ENCODE measurements around the gene ADAMTS3.

ADAMTS3 gene

GRCh38 chr4:72484981-72485380 is 84.0 kb downstream of the ADAMTS3 start:
- H3K27me3 ChIP-seq (ENCODE audit: control insufficient read depth in 3 of 3, insufficient read depth in 3 of 3, low read depth in 1 of 3, low read length in 3 of 3), result no peaks in the 10 kb centered on the region
- H4K91ac ChIP-seq (ENCODE audit: low read depth, low read length, poor library complexity), result no peak overlapping the region
- H3K79me1 ChIP-seq (ENCODE audit: low read depth, low read length), result no peaks in the 10 kb centered on the region
- H4K8ac ChIP-seq (ENCODE audit: low read depth, low read length), result no peak overlapping the region
- no peak overlapping the region for H3K4me2 ChIP-seq (ENCODE audit: insufficient read depth, low read length, poor library complexity, severe bottlenecking)
- H3K9ac ChIP-seq (ENCODE audit: low read depth, low read length, poor library complexity), result no peak overlapping the region
- H3K4ac ChIP-seq (ENCODE audit: low read length), result no peak overlapping the region
- no peak overlapping the region for H2BK15ac ChIP-seq (ENCODE audit: low read length)
- H3K23ac ChIP-seq (ENCODE audit: low read depth, low read length, poor library complexity), result no peak overlapping the region
- H2BK12ac ChIP-seq (ENCODE audit: low read length), result no peak overlapping the region
- WGBS, 2 donors (ENCODE audit: extremely low coverage in 2 of 2, insufficient read length in 2 of 2, insufficient replicate concordance in 1 of 2), result no CpG with 5 or more reads among the region's 1 CpG
- no peak overlapping the region for H3K4me3 ChIP-seq (ENCODE audit: low read length in 2 of 2)
- no peak for DNase-seq (ENCODE audit: low spot score)
- H3K14ac ChIP-seq (ENCODE audit: low read length), result no peak overlapping the region
- no peaks in the 10 kb centered on the region for H3K4me1 ChIP-seq (ENCODE audit: control insufficient read depth in 2 of 2, insufficient read depth in 1 of 2, low read depth in 1 of 2, low read length in 2 of 2)
- no peak overlapping the region for H3K18ac ChIP-seq (ENCODE audit: low read length)
- H2AFZ ChIP-seq (ENCODE audit: low read length), result no peak overlapping the region
- H2BK120ac ChIP-seq (ENCODE audit: low read depth, low read length), result no peak overlapping the region
- H3K36me3 ChIP-seq (replicated peaks in 1 of 2; ENCODE audit: control insufficient read depth in 2 of 2, insufficient read depth in 2 of 2, low read length in 2 of 2), result no peaks in the 10 kb centered on the region
- H3K9me3 ChIP-seq (replicated peaks in 1 of 2; ENCODE audit: control insufficient read depth in 2 of 2, insufficient read depth in 1 of 2, low read depth in 1 of 2, low read length in 2 of 2), result no peaks in the 10 kb centered on the region
- no peak overlapping the region for H2AK5ac ChIP-seq (ENCODE audit: low read depth, low read length)
- H2BK5ac ChIP-seq (ENCODE audit: low read length), result no peak overlapping the region
- H3K27ac ChIP-seq (replicated peaks; ENCODE audit: low read length), result no peak overlapping the region

- Histone ChIP-seq H2BK15ac (ENCODE audit: low read length) (no peak overlapping the region), H3K27me3 (ENCODE audit: control insufficient read depth in 3 of 3, insufficient read depth in 3 of 3, low read depth in 1 of 3, low read length in 3 of 3) (no peaks in the 10 kb centered on the region), H3K4me1 (ENCODE audit: control insufficient read depth in 2 of 2, insufficient read depth in 1 of 2, low read depth in 1 of 2, low read length in 2 of 2) (peaks cover 0 to 2% of the 10 kb centered on the region in 2 donors), H3K36me3 (replicated peaks in 1 of 2; ENCODE audit: control insufficient read depth in 2 of 2, insufficient read depth in 2 of 2, low read length in 2 of 2) (no peaks in the 10 kb centered on the region), H3K14ac (ENCODE audit: low read length) (no peak overlapping the region), H3K18ac (ENCODE audit: low read length) (no peak overlapping the region), H4K8ac (ENCODE audit: low read depth, low read length) (no peak overlapping the region), H3K23ac (ENCODE audit: low read depth, low read length, poor library complexity) (no peak overlapping the region), H3K27ac (replicated peaks; ENCODE audit: low read length) (no peak overlapping the region), H3K9ac (ENCODE audit: low read depth, low read length, poor library complexity) (no peak overlapping the region), H2AFZ (ENCODE audit: low read length) (no peak overlapping the region), H3K4ac (ENCODE audit: low read length) (no peak overlapping the region), H3K79me1 (ENCODE audit: low read depth, low read length) (no peaks in the 10 kb centered on the region), H2BK5ac (ENCODE audit: low read length) (no peak overlapping the region), H3K4me3 (ENCODE audit: low read length in 2 of 2) (no peak overlapping the region), H3K4me2 (ENCODE audit: insufficient read depth, low read length, poor library complexity, severe bottlenecking) (no peak overlapping the region), H4K91ac (ENCODE audit: low read depth, low read length, poor library complexity) (no peak overlapping the region), H2AK5ac (ENCODE audit: low read depth, low read length) (no peak overlapping the region), H2BK120ac (ENCODE audit: low read depth, low read length) (no peak overlapping the region), H3K9me3 (replicated peaks in 1 of 2; ENCODE audit: control insufficient read depth in 2 of 2, insufficient read depth in 1 of 2, low read depth in 1 of 2, low read length in 2 of 2) (no peaks in the 10 kb centered on the region), H2BK12ac (ENCODE audit: low read length) (no peak overlapping the region)
- no CpG with 5 or more reads among the region's 1 CpG for WGBS, 2 donors (ENCODE audit: extremely low coverage in 2 of 2, insufficient read length in 2 of 2, insufficient replicate concordance in 1 of 2)
- DNase-seq (ENCODE audit: low spot score), result no peak
Observed at GRCh38 chr4:72473434-72473900, 95.6 kb downstream of the ADAMTS3 start.

- H3K9ac ChIP-seq (ENCODE audit: low read depth, low read length, poor library complexity), result no peak overlapping the region
- H3K36me3 ChIP-seq (replicated peaks in 1 of 2; ENCODE audit: control insufficient read depth in 2 of 2, insufficient read depth in 2 of 2, low read length in 2 of 2), result no peaks in the 10 kb centered on the region
- H3K4me2 ChIP-seq (ENCODE audit: insufficient read depth, low read length, poor library complexity, severe bottlenecking), result no peak overlapping the region
- H3K18ac ChIP-seq (ENCODE audit: low read length), result no peak overlapping the region
- no peak overlapping the region for H4K91ac ChIP-seq (ENCODE audit: low read depth, low read length, poor library complexity)
- no peak overlapping the region for H3K27ac ChIP-seq (replicated peaks; ENCODE audit: low read length)
- no peak overlapping the region for H4K8ac ChIP-seq (ENCODE audit: low read depth, low read length)
- H2BK120ac ChIP-seq (ENCODE audit: low read depth, low read length), result no peak overlapping the region
- H3K14ac ChIP-seq (ENCODE audit: low read length), result no peak overlapping the region
- no peak overlapping the region for H2BK15ac ChIP-seq (ENCODE audit: low read length)
- no CpG with 5 or more reads among the region's 2 CpGs for WGBS, 2 donors (ENCODE audit: extremely low coverage in 2 of 2, insufficient read length in 2 of 2, insufficient replicate concordance in 1 of 2)
- H3K79me1 ChIP-seq (ENCODE audit: low read depth, low read length), result no peaks in the 10 kb centered on the region
- H3K27me3 ChIP-seq (ENCODE audit: control insufficient read depth in 3 of 3, insufficient read depth in 3 of 3, low read depth in 1 of 3, low read length in 3 of 3), result no peaks in the 10 kb centered on the region
- no peaks in the 10 kb centered on the region for H3K9me3 ChIP-seq (replicated peaks in 1 of 2; ENCODE audit: control insufficient read depth in 2 of 2, insufficient read depth in 1 of 2, low read depth in 1 of 2, low read length in 2 of 2)
- H3K23ac ChIP-seq (ENCODE audit: low read depth, low read length, poor library complexity), result no peak overlapping the region
- H2AK5ac ChIP-seq (ENCODE audit: low read depth, low read length), result no peak overlapping the region
- no peak overlapping the region for H2AFZ ChIP-seq (ENCODE audit: low read length)
- no peak overlapping the region for H3K4ac ChIP-seq (ENCODE audit: low read length)
- H2BK12ac ChIP-seq (ENCODE audit: low read length), result no peak overlapping the region
- peaks cover 0 to 2% of the 10 kb centered on the region in 2 donors for H3K4me1 ChIP-seq (ENCODE audit: control insufficient read depth in 2 of 2, insufficient read depth in 1 of 2, low read depth in 1 of 2, low read length in 2 of 2)
- H3K4me3 ChIP-seq (ENCODE audit: low read length in 2 of 2), result no peak overlapping the region
- no peak for DNase-seq (ENCODE audit: low spot score)
- no peak overlapping the region for H2BK5ac ChIP-seq (ENCODE audit: low read length)
Observed at GRCh38 chr4:72471816-72472215, 97.2 kb downstream of the ADAMTS3 start.

DNA sequence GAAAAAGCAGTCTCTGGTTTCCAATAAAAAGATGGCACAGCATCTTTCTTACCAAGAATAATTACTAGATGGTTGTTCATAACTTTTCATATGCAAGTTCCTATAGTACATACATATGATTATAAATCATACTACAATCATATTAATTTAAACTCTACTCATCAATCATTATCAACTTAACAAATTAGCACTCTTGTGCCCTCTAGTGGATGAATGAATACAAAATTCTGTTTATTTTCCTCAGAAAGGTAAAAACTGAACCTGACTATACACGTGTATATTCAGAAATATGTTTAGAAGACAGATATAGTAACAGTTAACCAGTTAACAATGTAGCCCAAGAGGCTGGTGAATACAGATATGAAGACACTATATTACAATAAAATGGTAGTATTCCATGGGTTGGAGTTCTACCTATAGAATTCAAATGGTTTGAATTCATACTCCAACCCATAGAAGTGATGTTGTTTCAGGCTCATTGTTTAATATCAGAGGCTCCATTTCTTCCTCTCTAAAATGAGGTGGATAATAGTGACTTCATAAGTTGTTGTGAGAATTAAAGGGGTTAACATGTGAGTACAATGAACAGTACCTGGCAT is 100.0 kb downstream of the ADAMTS3 start:
- H4K91ac ChIP-seq (ENCODE audit: low read depth, low read length, poor library complexity), result no peak overlapping the region
- H3K18ac ChIP-seq (ENCODE audit: low read length), result no peak overlapping the region
- no peak overlapping the region for H2BK5ac ChIP-seq (ENCODE audit: low read length)
- no peaks in the 10 kb centered on the region for H3K36me3 ChIP-seq (replicated peaks in 1 of 2; ENCODE audit: control insufficient read depth in 2 of 2, insufficient read depth in 2 of 2, low read length in 2 of 2)
- H3K9me3 ChIP-seq (replicated peaks in 1 of 2; ENCODE audit: control insufficient read depth in 2 of 2, insufficient read depth in 1 of 2, low read depth in 1 of 2, low read length in 2 of 2), result peaks cover 0 to 6% of the 10 kb centered on the region in 2 donors
- H2AFZ ChIP-seq (ENCODE audit: low read length), result no peak overlapping the region
- H3K4me2 ChIP-seq (ENCODE audit: insufficient read depth, low read length, poor library complexity, severe bottlenecking), result no peak overlapping the region
- H3K27me3 ChIP-seq (ENCODE audit: control insufficient read depth in 3 of 3, insufficient read depth in 3 of 3, low read depth in 1 of 3, low read length in 3 of 3), result no peaks in the 10 kb centered on the region
- H4K8ac ChIP-seq (ENCODE audit: low read depth, low read length), result no peak overlapping the region
- H3K27ac ChIP-seq (replicated peaks; ENCODE audit: low read length), result no peak overlapping the region
- H2BK12ac ChIP-seq (ENCODE audit: low read length), result no peak overlapping the region
- H3K14ac ChIP-seq (ENCODE audit: low read length), result no peak overlapping the region
- no peak overlapping the region for H3K4ac ChIP-seq (ENCODE audit: low read length)
- peaks cover 0 to 2% of the 10 kb centered on the region in 2 donors for H3K4me1 ChIP-seq (ENCODE audit: control insufficient read depth in 2 of 2, insufficient read depth in 1 of 2, low read depth in 1 of 2, low read length in 2 of 2)
- no peak overlapping the region for H3K9ac ChIP-seq (ENCODE audit: low read depth, low read length, poor library complexity)
- H2BK120ac ChIP-seq (ENCODE audit: low read depth, low read length), result no peak overlapping the region
- no peaks in the 10 kb centered on the region for H3K79me1 ChIP-seq (ENCODE audit: low read depth, low read length)
- no peak for DNase-seq (ENCODE audit: low spot score)
- no peak overlapping the region for H2BK15ac ChIP-seq (ENCODE audit: low read length)
- H2AK5ac ChIP-seq (ENCODE audit: low read depth, low read length), result no peak overlapping the region
- H3K4me3 ChIP-seq (ENCODE audit: low read length in 2 of 2), result no peak overlapping the region
- no peak overlapping the region for H3K23ac ChIP-seq (ENCODE audit: low read depth, low read length, poor library complexity)
- WGBS, 2 donors (ENCODE audit: extremely low coverage in 2 of 2, insufficient read length in 2 of 2, insufficient replicate concordance in 1 of 2), result no CpG with 5 or more reads among the region's 1 CpG
